ENCODE data around the gene ARHGEF9.

The ARHGEF9 gene

DNA sequence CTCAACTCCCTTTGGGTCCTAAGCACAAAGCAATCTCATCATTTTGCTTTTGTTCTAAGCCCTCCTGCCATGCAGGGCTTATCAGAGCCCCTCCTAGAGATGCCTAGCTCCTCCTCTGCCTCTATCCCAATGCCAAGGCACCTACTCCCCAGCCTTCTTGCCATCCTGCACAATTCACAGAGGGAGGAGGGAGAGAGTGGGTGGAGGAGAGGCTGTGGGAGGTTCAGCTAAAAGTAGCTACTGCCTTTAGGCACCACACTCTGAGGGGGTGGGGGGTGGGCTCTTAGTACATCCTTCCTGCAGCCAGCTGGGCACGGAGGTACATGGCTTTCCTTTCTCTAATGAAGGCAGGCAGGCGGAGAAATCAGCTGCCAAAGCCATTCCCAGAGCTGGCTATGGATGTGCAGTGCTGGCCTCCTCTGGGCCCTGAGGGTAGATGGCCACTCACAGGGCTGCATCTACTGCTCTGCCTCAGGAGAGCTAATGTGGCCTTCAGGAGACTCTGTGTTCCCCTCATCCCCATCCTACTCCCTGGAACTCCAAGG is 40.1 kb downstream of the ARHGEF9 start:
- DNase-seq: no peak

DNA sequence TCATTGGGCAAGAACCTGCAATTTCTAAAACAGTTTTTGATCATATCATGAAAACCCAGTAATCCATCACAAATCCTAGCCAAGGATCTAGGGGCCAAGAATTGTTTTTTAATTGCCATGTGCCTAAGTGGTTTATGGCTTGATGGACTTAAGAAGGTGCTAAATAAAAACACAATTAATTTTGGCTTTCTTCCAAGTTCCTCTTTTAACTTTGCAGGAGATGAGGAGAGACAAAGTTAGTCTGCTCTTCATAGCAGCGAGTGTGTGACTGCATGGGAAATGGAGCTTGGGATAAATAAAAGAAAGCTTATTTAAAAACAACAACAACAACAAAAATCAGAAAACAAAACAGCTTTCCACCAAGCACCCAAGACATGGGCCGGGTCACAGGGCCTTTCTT is 41.4 kb downstream of the ARHGEF9 start:
- DNase-seq: no peak

DNA sequence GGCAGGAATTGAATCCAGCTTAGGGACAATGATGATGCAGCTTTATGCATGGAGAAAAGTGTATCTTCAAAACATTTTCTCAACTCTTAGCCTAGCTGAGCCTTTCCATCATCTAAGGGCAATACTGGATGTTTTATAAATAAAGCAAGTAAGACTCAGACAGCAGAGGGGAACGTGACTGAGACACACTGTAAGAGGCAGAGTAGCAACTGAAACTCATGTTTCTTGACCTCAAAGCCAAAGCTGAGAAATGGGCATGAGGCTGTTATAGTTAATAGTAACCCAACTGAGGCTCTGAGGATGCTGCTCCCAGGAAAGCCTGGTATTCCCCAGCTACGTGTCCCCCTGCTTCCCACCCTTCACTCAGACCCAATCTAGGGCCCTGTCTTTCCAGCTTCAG is 44.6 kb downstream of the ARHGEF9 start:
- DNase-seq: no peak

DNA sequence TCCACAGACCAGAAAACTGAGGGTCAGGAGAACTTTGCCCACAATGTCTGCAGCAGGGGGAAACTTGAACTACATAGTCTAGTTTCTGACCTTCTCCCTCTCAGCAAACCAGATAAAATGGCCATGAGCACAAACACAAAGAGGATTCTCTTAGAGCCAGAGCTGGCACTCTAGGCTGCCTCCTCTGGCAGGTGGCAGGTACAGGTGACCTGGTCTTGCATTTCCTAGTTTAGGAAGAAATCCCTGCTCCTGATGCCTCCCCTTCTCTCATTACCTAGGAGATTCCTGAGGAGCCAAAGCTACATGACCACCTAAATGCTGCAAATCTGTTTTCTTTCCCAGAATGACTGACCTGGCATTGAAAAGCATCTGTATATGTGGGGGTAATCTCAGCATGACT is 45.1 kb downstream of the ARHGEF9 start:
- no peak for DNase-seq

DNA sequence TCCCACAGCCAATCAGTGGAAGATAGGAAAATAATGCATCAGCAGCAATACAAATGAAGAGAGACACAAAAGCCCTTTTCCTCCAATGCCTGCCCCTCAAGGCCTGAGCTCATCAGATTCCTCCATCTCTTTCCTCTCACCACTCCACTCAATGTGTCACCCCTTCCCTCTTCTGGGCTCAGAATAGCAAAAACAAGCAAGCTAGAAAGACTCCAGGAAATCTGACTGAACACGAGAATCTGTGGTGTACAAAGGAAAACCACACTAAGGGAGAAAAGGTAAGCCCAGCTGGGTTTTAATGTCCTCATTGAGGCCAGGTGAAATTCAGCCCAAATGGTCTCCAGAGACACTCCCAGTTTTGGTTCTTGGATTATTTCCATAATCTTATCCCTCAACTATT is 46.3 kb downstream of the ARHGEF9 start:
- DNase-seq: no peak

DNA sequence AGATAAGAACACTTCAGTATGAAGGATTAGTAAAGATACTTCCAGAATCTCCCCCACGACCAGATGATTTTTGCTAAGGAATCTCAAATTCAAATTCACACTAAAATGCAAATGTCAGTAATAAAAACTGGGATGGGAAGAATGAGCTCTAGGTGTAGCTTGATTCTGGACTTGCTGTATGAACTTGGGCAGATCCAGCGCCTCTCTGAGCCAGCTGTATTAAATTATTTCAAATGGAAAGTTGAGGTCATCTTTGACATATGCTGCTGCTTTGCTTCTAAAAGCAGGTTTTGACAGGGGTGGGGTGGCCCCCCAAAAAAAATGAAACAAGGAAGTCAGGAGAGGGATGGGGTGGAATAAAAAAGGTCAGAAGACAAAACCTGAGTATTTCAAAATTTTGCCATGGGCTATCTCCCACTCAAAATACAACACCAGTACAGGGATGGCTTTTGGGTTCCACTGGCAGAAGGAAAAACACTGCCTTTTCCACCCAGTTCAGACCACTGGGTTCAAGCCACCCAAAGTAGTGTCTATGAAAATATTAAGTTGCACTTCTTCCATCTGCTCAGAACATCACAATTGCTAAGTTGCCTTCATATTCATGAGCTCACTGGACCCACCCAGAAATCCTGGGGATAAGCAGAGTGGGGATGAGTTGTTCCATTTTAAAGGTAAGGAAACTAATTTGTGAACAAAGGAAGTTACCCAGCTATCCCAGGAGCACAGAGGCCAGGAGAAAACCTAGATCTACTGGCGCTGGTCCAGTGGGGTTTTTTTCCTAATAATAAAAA is 47.7 kb downstream of the ARHGEF9 start:
- no peak for DNase-seq

DNA sequence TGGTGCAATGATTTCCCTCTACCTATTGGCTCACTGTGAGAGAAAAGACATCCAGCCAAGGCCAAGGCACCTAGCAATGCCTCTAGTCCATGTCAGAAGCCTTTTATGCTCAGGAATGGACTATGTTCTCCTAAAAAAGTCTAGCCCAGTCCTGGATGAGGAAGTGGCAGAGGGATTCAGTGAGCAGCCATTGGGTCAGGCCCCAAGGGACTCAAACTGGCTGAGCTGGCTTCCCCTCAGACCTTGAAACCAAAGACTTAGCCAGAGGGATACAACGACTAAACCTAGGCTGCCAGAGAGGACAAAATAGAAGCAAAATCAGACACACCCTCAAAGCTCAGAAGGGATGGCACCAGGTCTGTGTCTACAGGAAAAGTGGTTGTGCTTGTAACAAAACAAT is 49.1 kb downstream of the ARHGEF9 start:
- no peak for DNase-seq

DNA sequence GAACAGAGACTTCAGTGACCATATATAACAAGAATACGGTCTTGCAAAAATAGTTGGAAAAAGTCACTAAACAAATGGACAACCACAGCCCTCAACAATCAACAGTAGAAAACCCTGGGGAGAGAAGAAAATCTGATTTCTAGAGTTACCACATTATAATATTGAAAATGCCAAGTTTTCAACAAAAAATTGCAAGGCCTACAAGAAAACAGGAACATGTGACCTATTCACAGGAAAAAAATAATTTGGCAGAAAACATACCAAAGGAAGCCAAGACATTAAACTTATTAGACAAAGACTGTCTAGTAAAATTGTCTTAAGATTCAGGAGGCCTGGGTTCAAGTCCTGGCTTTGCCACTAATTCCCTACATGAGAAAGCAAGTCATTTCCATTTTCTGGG is 64.7 kb downstream of the ARHGEF9 start:
- no peak for DNase-seq

DNA sequence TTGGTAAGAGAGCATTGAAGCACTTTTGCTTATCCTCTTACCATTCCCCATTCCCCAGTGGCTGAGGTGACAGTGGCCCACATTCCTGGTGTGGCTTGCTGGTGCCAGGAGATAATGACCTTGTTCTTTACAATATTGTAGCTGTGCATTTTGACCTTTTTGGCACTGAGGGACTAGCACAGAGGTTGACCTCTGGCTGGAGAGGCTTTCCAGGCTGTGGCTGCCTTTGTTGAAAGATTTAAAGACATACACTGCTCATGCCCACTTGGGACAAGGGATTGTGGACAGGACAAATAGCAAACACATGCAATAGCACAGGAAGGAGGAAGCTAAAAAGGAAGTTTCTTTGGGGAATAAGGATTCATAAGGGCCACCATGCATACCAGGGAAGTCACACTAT is 65.4 kb downstream of the ARHGEF9 start:
- DNase-seq: no peak

DNA sequence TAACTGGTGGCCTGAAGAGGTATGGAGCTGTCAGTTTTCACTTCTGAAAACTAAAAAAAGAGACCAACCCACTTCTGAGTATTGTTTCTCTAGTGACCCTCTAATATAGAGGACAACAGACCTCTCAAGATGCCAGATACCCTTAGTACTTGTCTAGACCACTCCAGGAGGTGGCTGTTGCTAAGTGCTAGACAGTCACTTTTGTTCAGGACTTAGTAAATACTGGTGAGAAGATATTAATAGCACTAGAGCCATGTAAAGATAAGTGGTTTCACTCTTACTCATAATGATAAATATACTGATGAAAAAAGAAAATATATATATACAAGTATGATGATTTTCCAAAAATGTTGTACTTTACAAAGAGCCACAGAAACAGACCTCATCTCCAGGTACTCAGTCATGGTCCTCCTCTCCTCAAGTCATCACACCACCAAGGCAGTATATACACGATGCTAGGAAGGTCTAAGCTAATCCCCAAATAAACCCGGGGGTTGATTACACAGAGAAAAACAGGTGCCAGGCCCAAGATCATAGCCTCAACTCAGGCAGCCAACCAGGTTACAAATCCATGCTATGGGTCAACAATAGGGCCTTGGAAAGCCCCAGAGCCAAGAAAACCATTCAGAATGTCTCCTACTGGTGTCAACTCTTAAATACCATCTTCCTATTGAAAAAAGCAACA is 66.9 kb downstream of the ARHGEF9 start:
- DNase-seq: no peak

DNA sequence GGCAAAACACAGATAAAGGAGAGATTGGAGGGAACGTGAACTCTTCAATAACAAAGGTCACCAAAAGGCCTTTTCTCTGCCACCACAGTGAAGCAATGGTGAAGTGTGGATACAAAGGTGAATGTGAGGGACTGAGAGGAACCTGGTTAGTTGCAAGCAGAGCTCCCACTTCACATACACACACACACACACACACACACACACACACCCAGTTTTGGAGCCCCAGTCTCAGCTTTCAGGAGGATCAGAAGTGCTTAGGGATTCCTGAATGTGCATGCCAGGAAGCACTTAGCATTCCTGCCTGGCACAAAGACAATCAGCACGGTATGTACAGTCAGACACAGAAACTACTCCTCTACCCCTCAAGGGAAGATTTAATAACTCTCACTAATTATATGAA is 71.5 kb downstream of the ARHGEF9 start:
- DNase-seq: no peak

DNA sequence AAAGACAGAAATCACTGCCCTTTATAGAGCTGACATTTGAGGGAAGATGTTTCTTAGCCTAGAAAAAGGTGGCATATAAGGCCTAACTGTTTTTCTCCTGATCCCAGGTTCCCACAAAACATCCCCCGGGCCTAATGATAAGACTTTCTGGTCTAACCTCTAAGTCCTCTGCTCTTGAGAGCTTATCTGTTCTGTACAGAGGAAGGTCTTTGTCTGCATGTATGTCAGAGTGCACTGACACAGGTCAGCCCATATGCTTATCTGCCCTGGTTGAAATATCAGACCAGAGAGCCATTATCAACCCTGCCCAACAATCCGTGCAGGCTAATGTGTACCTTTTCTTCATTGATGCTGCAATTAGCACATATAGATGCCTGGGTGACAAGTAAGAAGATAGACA is 76.2 kb downstream of the ARHGEF9 start:
- no peak for DNase-seq

DNA sequence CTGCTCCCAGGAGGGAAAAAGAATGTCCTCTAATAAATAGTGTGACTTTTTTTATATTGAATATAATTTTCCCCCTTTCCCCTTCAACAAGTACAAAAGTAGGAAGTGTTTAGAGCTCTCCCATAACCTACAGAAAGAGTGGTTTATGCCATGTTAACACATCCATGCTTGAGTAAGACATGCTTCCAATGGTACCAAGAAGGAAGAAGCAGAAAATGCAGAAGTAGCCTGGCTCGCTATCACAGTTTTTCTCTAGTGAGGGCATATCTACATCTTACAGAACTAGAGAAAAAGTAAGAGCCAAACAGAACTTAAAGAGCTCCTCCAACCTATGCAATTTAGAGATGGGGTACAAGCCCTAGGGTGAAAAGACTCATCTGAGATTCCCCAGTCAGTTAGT is 82.5 kb downstream of the ARHGEF9 start:
- DNase-seq: no peak

DNA sequence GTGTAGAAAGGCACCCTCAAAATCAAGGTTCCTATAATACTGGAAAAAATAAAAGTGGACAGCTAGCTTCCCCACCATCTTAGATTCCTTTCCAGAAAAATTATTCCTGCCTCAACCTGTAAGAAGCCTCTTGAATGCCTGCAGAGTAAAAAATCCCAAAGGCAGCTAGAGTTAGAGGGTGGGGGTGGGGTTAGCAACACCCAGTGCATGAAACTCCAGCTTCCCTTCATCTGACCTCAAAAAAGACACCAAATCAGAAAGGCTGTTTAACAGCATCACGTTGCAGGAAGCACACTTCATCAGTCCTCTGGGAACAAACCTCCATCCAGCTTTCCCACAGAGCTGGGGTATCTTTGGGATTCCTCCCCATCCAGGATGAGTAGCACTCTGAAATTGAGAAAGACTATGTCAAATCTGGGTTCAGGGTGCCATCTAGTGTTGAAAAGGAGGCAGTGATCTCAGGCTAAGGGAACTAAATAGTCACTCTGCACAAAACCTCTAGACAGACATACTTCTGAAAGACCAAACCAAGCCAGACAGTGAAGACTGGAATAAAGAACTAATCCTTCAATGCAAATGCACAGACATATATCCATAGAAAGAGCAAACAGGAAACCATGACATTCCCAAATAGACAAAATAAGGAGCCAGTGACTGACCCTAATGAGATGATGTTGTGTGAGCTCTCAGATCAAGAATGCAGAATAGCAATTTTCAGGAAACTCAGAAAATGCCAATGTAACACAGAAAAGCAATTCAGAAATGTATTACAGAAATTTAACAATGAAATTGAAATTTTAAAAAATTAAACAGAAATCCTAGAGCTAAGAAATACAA is 97.9 kb downstream of the ARHGEF9 start:
- DNase-seq: no peak

DNA sequence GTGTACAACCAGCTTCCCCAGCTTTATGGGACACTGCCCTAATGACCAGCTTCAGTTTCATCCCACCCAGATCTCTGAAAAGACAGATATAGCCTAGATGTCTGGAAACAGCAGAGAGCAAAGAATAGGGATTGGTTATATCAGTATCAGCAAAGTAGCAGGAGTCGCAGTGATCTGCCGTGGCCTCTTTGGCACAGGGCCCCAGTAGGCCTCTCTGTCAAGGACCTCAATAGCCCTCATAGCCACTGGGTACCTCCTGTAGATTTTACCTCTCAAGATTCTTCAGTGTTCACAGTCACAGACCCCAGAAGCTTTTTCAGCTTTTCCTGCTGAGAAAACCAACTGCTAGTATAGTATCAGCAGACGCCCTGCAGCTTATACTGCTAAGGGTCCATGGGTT is 104.6 kb downstream of the ARHGEF9 start:
- no peak for DNase-seq

DNA sequence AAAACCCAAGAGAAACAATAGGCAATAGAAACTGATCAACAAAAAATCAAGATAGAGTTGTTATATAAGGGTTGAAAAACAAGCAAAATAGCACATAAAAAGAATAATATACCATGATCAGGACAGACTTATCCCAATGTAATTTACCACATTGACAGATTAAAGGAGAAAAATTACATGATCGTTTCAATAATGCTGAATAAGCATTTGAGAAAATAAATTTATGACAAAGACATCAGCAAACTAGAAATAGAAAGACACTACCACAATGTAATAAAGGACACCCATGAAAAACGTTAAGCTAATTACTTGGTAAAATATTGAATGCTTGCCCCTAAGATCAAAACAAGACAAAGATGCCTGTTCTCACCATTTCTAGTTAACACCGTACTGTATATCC is 105.6 kb downstream of the ARHGEF9 start:
- DNase-seq: no peak

DNA sequence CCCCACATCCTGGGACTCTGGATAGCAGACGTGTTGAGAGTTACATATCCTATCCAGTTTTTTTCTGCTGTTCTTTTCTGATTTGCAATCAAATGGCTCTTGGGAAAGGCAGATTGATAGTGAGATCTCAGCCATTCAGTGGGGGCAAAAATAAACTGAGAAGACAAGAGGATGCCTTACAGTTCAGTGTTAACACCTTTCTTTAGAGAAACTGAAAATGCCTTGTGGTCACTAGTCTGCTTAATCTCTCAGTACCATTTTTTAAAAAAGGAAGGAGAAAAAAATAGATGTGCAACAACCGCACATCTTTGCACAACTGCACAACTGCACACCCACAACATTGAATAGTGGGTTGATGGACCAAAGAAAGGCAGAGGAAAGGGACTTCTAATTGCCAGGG is 109.3 kb downstream of the ARHGEF9 start:
- DNase-seq: no peak

DNA sequence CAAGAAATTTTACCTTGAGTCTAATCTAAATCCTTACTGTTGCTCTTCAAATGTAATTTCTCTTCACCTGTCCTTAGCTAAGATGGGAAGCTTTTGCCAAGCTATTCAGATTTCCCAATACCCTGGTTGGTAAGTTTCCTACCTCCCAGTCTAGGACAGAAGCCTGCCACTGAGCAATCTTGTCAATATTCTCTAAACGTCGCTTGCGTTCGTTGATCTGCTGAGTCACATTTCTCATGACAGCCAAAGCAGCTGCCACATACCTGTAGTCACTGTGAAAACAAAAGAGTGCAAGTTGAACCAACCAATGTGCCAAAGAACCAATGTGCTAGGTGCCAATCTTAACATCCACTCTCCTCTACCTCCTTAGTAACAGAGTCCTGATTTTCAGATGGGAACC is 111.1 kb downstream of the ARHGEF9 start:
- DNase-seq: no peak

DNA sequence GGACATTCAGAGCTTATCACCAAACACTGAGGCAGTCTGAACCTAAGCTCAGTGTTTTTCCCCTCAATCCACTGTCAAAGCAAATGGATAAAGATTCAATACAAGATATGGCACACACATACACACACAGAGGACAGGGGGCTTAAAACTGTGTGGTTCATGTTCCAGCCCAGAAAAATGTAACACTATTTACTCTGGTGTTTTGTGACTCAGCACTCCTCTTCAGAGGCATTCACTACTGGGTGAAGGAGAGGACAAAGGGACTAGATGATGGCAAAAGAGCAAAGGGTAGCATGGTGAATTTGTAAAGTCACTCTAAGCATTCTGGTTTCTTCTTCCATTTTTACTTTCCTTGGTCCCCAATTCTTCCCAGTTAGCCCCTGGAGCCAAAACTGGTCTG is 120.3 kb downstream of the ARHGEF9 start:
- DNase-seq: no peak

DNA sequence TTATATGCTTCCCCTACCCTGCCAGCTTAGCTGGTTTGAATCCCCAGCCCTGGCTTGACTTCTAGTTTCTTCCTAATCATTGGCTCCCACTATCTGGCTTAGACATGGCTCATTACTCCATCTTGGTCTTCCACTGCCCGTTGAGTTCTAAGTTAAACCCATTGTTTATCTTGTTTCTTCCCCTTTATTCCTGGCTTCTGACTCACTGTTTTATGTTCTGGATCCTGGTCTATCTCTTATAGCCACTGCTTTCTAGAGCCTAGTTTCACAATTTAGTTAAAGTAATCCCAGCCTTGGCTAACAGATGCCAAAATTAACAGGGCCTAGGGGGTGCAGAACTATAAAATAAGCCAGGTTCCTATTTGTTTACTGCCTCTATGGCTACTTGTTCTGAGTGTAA is 120.9 kb downstream of the ARHGEF9 start:
- no peak for DNase-seq

DNA sequence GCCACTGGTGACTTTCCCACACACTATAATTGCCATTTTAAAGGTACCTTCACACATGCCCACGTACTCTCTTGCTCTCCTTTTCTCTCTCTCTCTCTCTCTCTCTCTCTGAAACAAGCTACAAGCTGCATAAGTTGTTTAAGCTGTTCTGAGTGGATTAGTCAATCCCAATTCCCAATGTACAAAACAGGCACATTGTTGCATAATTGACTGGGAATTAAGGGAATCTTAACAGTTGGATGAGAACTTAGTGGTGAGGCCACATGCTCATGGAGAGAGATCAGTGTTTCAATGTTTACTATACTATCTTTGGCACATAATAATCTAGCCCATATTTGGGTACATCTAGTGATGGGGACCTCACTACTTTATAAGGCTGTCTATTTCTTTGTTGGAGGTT is 123.3 kb downstream of the ARHGEF9 start:
- no peak for DNase-seq

DNA sequence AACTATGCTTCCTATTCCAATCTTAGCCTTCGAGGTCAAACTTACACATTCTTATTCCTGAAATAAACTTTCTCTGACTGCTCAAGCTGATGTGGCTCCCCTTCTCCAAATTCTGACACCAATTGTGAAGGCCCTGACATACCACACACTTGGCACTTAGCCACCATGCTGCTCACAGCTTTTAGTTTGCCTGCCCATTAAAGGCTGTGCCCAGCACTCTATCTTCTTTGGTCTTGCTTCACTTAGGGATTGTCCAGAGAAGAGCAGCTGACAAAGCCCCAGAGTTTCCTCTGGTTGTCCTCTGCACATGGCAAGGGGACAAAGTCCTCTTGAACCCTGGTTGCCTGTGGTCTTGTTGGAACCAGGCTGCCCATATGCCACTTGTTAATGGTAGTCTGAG is 126.1 kb downstream of the ARHGEF9 start:
- DNase-seq: no peak

DNA sequence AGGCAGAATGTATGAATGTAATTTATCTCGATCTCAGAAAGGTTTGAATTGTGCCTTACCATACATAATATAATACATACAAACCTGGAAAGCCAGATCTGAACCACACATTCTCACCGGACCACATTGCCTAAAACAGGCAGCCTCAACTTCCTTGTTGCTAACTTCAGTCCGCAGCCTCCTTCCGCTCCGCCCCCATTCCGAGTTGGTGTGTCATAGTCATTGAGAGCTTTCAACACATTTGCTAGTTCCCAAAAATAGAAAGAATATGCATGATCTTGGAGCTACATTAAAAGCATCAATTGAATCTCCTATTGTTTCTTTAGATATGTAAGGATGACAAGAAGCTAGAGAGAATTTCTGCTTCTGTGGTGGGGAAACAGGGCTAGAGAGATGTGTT is 127.2 kb downstream of the ARHGEF9 start:
- no peak for DNase-seq

Measured in activated gamma-delta T cell treated with Interleukin-2 at 50 U/mL for 16 hours (primary cell).